ENCODE data around the gene RNF144A.

DNA sequence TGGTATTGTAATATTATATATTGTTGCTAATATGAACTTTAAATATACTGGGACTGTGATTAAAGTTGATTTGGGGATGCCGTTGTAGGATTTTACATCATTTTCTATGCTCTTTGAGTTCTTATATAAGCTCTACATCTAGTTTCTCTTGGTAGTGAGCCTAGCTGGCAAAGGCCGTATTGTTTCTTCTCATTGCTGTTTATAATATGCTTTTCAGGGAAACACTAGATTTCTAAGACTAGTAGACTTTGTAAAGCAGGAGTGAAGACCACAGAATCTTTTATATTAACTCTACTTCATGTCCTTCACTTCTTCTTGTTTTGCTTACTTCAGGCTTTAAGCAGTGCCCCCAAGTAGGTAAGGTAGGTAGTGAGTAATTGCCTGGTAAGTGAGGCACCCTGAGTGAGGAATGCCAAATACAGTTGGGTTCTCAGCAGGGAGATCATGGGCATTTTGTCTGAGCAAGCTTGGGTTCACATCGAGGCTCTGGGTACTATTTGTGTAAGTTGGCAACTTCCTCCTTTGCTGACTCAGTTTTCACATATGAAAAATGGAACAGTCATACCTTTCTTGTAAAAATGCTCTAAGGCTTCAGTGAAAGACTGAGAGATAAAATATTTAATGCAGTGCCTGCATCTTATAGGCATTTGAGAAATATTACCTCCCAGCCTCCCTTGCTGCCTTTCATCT, 96.4 kb downstream of the RNF144A start:
- TF ChIP-seq TCF7 (CRISPR knock-in tag; IDR thresholded peaks at IDR 0.05; ENCODE audit: low read depth) (no peak), ESRRA (CRISPR knock-in tag; IDR thresholded peaks at IDR 0.05; ENCODE audit: borderline replicate concordance) (no peak), IRF2 (CRISPR knock-in tag; IDR thresholded peaks at IDR 0.05; ENCODE audit: borderline replicate concordance, low read depth) (no peak)
- TF ChIP-seq, protein P1, sequence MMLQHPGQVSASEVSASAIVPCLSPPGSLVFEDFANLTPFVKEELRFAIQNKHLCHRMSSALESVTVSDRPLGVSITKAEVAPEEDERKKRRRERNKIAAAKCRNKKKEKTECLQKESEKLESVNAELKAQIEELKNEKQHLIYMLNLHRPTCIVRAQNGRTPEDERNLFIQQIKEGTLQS (CRISPR knock-in tag; conservative IDR thresholded peaks at IDR 0.05) = no peak
- TF ChIP-seq, protein P2, sequence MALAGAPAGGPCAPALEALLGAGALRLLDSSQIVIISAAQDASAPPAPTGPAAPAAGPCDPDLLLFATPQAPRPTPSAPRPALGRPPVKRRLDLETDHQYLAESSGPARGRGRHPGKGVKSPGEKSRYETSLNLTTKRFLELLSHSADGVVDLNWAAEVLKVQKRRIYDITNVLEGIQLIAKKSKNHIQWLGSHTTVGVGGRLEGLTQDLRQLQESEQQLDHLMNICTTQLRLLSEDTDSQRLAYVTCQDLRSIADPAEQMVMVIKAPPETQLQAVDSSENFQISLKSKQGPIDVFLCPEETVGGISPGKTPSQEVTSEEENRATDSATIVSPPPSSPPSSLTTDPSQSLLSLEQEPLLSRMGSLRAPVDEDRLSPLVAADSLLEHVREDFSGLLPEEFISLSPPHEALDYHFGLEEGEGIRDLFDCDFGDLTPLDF (CRISPR knock-in tag; IDR thresholded peaks at IDR 0.05) = no peak
